ENCODE data around the gene ACOT4.
"Not testable (repeated sequence)": the region's sequence is repeated elsewhere in the genome, so short reads cannot be mapped to it uniquely, and the experiment has no call there.

- not testable (repeated sequence) for TF ChIP-seq MXI1 (conservative IDR thresholded peaks at IDR 0.05; ENCODE audit: poor library complexity, severe bottlenecking); EZH2 (IDR thresholded peaks at IDR 0.05; ENCODE audit: borderline replicate concordance, insufficient read depth, low read length, poor library complexity, severe bottlenecking); TAF1 (IDR thresholded peaks at IDR 0.05; ENCODE audit: low read depth); POLR2AphosphoS5 (IDR thresholded peaks at IDR 0.05)
Measured at GRCh38 chr14:73573034-73573433, 18.6 kb upstream of the ACOT4 start.
